SK-N-DZ (cell line): ENCODE measurements around the gene CAMTA1.

ENCODE experiments used
- DNase-seq: peaks from one replicate; pipeline ENCODE4 v3.0.0-alpha.2; 2015; ENCODE audit warnings: low spot score

CAMTA1 gene

GRCh38 chr1:6958407-6959030 lies 173.3 kb downstream of the CAMTA1 start:
- no peak for DNase-seq

GRCh38 chr1:6959491-6959890 lies 174.2 kb downstream of the CAMTA1 start:
- no peak for DNase-seq

GRCh38 chr1:6960291-6960811 lies 175.1 kb downstream of the CAMTA1 start:
- DNase-seq: no peak

- no peak for DNase-seq
Measured at GRCh38 chr1:6960860-6961259, 175.6 kb downstream of the CAMTA1 start.

GRCh38 chr1:6961289-6961688 lies 176.0 kb downstream of the CAMTA1 start:
- no peak for DNase-seq

GRCh38 chr1:6961905-6962477 lies 176.7 kb downstream of the CAMTA1 start:
- DNase-seq: no peak

GRCh38 chr1:6962478-6962995 lies 177.3 kb downstream of the CAMTA1 start:
- no peak for DNase-seq

GRCh38 chr1:6962996-6963911 lies 178.0 kb downstream of the CAMTA1 start:
- no peak for DNase-seq

- DNase-seq: no peak
Measured at GRCh38 chr1:6963912-6964307, 178.7 kb downstream of the CAMTA1 start.

GRCh38 chr1:6965083-6965934 lies 180.1 kb downstream of the CAMTA1 start:
- no peak for DNase-seq

GRCh38 chr1:6965935-6966241 lies 180.6 kb downstream of the CAMTA1 start:
- no peak for DNase-seq

GRCh38 chr1:6966326-6966725 lies 181.1 kb downstream of the CAMTA1 start:
- no peak for DNase-seq

- no peak for DNase-seq
Measured at GRCh38 chr1:6967431-6968111, 182.3 kb downstream of the CAMTA1 start.

GRCh38 chr1:6969106-6969505 lies 183.9 kb downstream of the CAMTA1 start:
- DNase-seq: no peak

GRCh38 chr1:6969762-6970161 lies 184.5 kb downstream of the CAMTA1 start:
- DNase-seq: no peak

- DNase-seq: no peak
Measured at GRCh38 chr1:6970221-6970620, 185.0 kb downstream of the CAMTA1 start.

GRCh38 chr1:6971048-6971447 lies 185.8 kb downstream of the CAMTA1 start:
- DNase-seq: no peak

GRCh38 chr1:6971699-6972098 lies 186.4 kb downstream of the CAMTA1 start:
- DNase-seq: no peak

GRCh38 chr1:6972399-6972798 lies 187.1 kb downstream of the CAMTA1 start:
- DNase-seq: no peak

- no peak for DNase-seq
Measured at GRCh38 chr1:6975331-6976043, 190.2 kb downstream of the CAMTA1 start.
